Measurements from ENCODE around the gene AGPAT2.
"Not testable (repeated sequence)": the region's sequence is repeated elsewhere in the genome, so short reads cannot be mapped to it uniquely, and the experiment has no call there.

AGPAT2 gene

DNA sequence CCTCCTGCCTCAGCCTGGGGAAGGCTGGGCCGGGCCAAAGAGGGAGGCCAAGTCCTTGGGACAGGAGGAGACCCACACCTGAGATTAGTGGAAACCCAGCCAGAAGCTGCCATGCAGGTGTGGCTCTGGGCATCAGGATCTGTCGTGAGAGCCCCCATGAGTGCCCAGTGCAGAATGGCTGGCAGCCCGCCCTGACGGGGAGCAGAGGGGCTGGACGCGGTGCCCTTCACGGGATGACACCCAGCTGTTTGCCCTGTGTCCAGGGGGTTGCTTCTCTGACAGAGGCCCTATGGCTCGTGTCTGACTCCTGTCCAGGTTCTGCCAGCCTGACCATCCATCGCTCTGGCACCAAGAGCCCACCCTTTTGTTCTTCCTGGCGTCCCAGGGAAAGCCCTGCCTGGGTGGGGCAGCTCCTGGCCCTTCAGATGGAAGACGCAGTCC, 33.7 kb upstream of the AGPAT2 start:
- FAIRE-seq (no peak), DNase-seq (ENCODE audit: low spot score) (peak; percentile 5)

- no peak for FAIRE-seq
Observed at GRCh38 chr9:136720251-136720897, 33.1 kb upstream of the AGPAT2 start.

GRCh38 chr9:136719195-136719880, 32.1 kb upstream of the AGPAT2 start:
- DNase-seq (ENCODE audit: low spot score) (peak; percentile 11), FAIRE-seq (no peak)

More at GRCh38 chr9:136720251-136720897, 33.1 kb upstream of the AGPAT2 start:
- peak; percentile 8 for DNase-seq (ENCODE audit: low spot score)

DNA sequence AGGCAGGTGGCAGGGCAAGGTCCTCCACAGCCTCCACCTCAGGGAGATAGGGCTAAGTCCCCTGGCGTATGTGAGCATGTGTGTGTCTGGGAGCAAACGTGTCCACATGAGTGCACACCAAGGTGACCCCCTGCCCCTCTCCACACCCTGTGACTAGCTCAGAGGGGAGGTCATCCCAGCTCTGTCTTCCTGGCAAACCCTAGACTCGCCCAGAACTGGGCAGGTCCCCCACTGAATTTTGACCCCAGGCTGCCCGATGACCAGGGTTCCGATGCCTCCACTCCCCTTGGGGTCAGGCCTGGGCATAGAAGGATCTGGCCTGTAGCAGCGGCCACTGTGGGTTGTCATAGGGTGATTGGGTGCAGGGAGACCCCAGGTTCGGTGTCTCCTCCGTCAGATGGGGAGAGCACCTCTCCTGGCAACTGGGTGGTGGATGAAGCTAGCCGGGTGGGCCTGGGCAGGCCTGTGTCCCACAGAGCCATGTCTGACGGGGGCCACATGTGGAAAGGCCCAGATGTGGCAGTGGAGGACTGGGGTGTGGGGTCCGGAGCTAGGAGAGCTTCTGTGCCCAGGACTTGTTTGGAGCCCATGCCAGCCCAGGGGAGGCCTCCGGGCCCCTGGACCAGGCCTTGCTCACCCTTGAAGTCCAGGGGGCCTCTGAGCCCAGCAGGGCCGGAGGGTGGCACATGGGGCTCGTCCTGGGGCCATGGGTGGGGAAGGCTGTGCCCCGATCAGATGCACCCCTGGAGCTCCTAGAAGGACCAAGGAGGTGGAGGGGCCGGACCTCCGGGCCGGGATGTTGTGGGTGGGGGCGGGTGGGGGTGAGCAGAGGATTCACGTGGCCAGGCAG, 31.3 kb upstream of the AGPAT2 start:
- no peak for DNase-seq (ENCODE audit: low spot score)
- no peak for FAIRE-seq

GRCh38 chr9:136717399-136717798, 30.1 kb upstream of the AGPAT2 start:
- no peak for DNase-seq (ENCODE audit: low spot score)
- FAIRE-seq = no peak

GRCh38 chr9:136714893-136715274, 27.6 kb upstream of the AGPAT2 start:
- FAIRE-seq = no peak
- DNase-seq (ENCODE audit: low spot score) = no peak

DNA sequence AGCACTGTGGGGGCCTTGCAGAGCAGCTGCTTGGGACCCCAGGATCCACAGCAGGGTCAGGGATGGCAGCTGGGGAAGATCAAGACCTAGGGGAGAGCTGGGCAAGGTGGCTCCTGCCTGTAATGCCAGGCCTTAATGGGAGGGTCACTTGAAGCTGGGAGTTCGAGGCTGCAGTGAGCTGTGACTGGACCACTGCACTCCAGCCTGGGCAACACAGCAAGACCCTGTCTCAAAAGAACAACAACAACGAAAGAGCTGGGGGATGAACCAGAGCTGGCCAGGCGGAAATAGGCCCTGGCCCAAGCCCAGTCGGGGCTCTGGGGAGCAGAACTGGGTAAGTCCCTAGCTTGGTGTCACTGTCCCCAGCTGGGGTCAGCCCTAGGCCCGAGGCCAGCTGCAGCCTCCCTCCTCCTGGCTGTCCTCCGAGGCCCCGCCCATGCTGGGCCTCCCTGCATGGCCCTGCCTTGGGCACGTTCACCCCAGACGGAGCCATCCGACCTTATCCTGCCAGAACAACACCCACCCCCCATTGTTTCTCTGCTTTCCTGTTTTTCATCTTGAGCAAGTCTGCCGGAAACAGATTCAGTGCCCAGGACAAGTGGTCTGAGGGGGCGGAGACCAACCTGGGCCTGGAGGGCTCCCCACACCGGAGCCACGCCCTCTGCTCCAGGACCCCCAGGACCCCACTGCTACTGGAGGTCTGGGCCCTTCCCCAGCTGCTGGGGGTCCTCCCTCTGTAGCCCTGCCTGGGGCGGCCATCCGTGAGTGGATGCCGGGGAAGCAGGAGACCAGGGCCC, 27.0 kb upstream of the AGPAT2 start:
- FAIRE-seq = no peak
- no peak for DNase-seq (ENCODE audit: low spot score)

DNA sequence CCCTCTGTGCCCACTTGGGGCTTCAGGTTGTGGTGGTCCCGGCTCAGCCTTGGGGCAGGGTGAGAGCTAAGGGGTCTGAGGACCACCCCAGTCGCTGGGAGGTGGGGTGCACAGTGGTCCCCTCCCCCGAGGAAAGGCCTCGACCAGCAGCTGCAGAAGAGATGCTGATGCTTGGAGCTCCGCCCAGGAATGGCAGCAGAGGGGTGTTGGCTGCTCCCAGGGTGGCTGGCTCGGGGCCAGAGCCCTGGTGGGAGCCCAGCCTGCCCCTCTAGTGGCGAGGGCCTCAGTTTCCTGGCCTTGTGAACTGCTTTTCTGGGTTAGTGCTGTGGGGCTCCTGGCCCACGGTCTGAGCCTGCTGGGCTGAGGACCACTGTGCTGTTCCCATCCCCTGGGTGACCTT, 26.3 kb upstream of the AGPAT2 start:
- no peak for FAIRE-seq

DNA sequence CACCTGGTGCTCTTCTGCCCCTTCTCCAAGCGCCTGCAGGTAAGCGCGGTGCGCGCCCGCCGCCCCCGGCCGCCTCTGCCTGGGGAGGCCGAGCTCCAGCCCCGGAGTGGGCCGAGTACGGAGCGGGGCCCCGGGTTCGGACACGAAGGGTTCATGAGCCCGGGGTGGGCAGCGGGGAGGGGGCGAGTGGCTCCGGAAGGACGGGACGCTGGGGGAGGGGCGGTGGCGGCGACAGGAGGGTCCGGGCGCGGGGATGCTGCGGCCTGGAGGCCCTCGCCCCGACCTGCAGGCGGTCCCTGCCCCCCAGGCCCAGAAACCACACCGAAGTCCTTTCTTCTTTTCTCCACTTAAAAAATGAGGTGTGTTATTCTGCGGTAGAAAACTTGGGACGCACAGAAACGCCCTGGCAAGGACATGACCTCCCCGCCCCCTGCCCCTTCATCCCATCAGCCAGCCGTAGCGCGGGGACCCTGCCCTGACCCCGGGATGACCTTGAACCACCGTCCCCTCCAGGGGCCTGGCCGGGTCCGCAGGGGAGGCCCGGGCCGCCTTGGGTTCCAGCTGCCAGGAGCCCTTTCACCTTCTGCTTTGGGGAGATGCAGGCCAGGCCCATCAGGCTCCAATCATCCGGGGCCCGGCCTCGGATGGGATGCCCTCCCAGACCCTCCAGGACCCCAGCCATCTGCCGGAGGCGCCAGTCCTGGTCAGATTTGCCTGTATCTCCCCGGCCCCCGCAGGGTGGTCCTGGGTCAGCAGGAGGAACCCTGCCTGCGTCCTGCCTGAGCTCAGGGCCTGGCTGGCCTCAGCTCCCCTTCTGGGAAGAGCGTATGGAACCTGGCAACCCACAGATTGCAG, 25.7 kb upstream of the AGPAT2 start:
- DNase-seq (ENCODE audit: low spot score) (no peak), FAIRE-seq (no peak)

More for the DNA sequence above, 26.3 kb upstream of the AGPAT2 start:
- no peak for DNase-seq (ENCODE audit: low spot score)

GRCh38 chr9:136711751-136712689, 24.8 kb upstream of the AGPAT2 start, which contains the start of gene DIPK1B:
Gene DIPK1B, plus strand, starts transcription at chr9:136712572. Its CDS starts 94 bp downstream, at chr9:136712666.
- no peak for DNase-seq (ENCODE audit: low spot score)
- no peak for FAIRE-seq

GRCh38 chr9:136711219-136711648, 24.0 kb upstream of the AGPAT2 start:
- DNase-seq (ENCODE audit: low spot score) = peak; percentile 37

DNA sequence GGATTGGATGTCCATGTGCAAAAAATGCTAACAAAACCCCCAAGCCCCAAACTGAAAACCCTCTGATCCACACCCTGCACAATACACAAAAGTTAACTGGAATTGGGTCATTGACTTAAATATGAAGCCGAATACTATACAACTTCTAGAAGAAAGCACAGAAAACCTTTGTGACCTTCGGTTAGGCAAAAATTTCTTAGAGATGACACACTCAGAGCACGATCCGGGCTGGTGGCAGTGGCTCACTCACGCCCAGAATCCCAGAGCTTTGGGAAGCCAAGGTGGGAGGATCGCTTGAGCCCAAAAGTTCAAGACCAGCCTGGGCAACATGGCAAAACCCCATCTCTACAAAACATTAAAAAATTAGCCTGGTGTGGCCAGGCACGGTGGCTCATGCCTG, 23.3 kb upstream of the AGPAT2 start:
- DNase-seq (ENCODE audit: low spot score) = peak; percentile 44
- peak; percentile 83 for FAIRE-seq

More at GRCh38 chr9:136711219-136711648, 24.0 kb upstream of the AGPAT2 start:
- FAIRE-seq = peak; percentile 67

- FAIRE-seq = no peak
- DNase-seq (ENCODE audit: low spot score) = no peak
Observed at GRCh38 chr9:136709454-136710109, 22.3 kb upstream of the AGPAT2 start.

DNA sequence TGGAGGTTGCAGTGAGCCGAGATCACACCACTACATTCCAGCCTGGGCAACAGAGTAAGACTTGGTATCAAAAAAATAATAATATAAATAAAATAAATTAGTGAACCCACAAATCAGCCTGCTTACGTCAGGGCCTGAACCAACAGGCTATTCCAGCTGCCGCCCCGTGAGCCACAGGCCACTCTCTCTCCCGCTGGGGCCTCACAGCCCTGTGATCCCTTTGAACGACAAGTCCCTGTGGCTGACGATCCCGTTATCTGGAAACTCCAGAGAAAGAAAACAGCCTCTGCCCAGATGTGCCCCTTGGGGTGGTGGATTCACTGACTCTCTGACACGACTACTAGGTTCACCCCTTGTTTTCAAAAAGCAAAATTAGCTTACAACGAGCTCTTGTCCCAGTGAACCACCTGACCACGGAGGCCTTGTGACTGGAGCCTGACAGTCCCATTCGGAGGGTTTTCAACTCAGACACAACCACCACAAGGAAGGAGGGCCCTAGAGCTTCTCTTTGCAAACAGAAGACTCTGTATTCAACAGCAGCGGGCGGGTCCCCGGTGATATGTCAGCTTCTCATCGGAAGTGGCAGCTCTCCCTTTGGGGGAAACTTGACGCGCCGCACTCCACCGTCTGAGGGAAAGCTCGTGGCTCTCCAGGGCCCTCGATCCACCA, 20.7 kb upstream of the AGPAT2 start:
- no peak for DNase-seq (ENCODE audit: low spot score)
- no peak for FAIRE-seq

- DNase-seq (ENCODE audit: low spot score) = no peak
- no peak for FAIRE-seq
Observed at GRCh38 chr9:136707011-136707410, 19.8 kb upstream of the AGPAT2 start.

GRCh38 chr9:136705564-136705963, 18.3 kb upstream of the AGPAT2 start:
- DNase-seq (ENCODE audit: low spot score) (peak; percentile 12), FAIRE-seq (no peak)

DNA sequence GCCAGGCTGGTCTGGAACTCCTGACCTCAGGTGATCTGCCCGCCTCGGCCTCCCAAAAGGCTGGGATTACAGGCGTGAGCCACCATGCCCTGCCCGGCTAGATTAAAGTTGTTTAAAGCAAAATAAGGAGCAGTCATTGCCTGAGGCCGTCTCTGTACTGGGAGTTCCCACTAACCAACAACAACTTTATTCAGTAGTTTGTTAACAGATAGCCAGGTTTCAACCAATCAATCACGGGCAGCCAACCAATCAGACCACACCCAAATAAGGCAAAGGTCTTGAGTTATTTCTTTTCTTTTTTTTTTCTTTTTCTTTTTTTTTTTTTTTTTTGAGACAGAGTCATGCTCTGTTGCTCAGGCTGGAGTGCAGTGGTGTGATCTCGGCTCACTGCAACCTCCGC, 17.5 kb upstream of the AGPAT2 start:
- not testable (repeated sequence) for DNase-seq (ENCODE audit: low spot score); FAIRE-seq
